CD14-positive monocyte (primary cell): ENCODE results near the gene ADCY1. TPM values are rescaled to one million over a fixed set of nuclear protein-coding genes. Genes with fewer than 3 reads are reported as not detected.

Experiments
- DNase-seq, 3 donors: peaks; one replicate each; pipeline ENCODE4 v3.0.0-alpha.2; 2011 to 2022
- H2AFZ ChIP-seq: 2 replicates; pipeline ENCODE4 v1.6.0; 2012; ENCODE audit warnings: mild to moderate bottlenecking, low read depth, low read length, inconsistent platforms; ENCODE audit not compliant: insufficient read depth, poor library complexity, severe bottlenecking
- H3K27ac ChIP-seq, 2 donors: 1 replicate in 1 of 2; 2 replicates in 1 of 2; pipeline ENCODE4 v1.5.1; 2012 to 2013; ENCODE audit warnings: low read length in 2 of 2, control low read depth in 1 of 2, inconsistent platforms in 1 of 2, low read depth in 1 of 2, mild to moderate bottlenecking in 1 of 2
- H3K27me3 ChIP-seq, 2 donors: one replicate each; pipeline versions ENCODE4 v1.6.0 to v1.6.1; 2011 to 2013; ENCODE audit warnings: low read length in 2 of 2; ENCODE audit not compliant: control insufficient read depth in 2 of 2, insufficient read depth in 2 of 2
- H3K36me3 ChIP-seq, 2 donors: replicated peaks in 1 of 2; 1 replicate in 1 of 2; 2 replicates in 1 of 2; pipeline versions ENCODE4 v1.5.1 to v1.6.1; 2012 to 2013; ENCODE audit warnings: low read length in 2 of 2, control low read depth in 1 of 2, inconsistent platforms in 1 of 2, mild to moderate bottlenecking in 1 of 2; ENCODE audit not compliant: insufficient read depth in 2 of 2, control insufficient read depth in 1 of 2
- H3K4me1 ChIP-seq, 2 donors: 1 replicate in 1 of 2; 2 replicates in 1 of 2; pipeline versions ENCODE4 v1.5.1 to v1.6.1; 2012 to 2013; ENCODE audit warnings: low read length in 2 of 2, control low read depth in 1 of 2, inconsistent platforms in 1 of 2, mild to moderate bottlenecking in 1 of 2, moderate library complexity in 1 of 2; ENCODE audit not compliant: insufficient read depth in 2 of 2, control insufficient read depth in 1 of 2
- H3K4me2 ChIP-seq: replicated peaks from 2 replicates; pipeline ENCODE3; 2012; ENCODE audit warnings: low read length, moderate library complexity, mild to moderate bottlenecking; ENCODE audit not compliant: poor library complexity, severe bottlenecking; ENCODE audit errors: extremely low read depth
- H3K4me3 ChIP-seq, 3 experiments: fragments of 200-600 bp in 1 of 3; sonication (generic) in 1 of 3; replicated peaks in 1 of 3; 1 replicate in 2 of 3; 2 replicates in 1 of 3; pipeline ENCODE4 v1.5.1; 2011 to 2013; ENCODE audit warnings: low read length in 3 of 3, mild to moderate bottlenecking in 3 of 3, control low read depth in 2 of 3, low read depth in 2 of 3, inconsistent platforms in 1 of 3, moderate library complexity in 1 of 3
- H3K79me2 ChIP-seq: 2 replicates; pipeline ENCODE4 v1.6.0; 2012; ENCODE audit warnings: mild to moderate bottlenecking, control low read depth, inconsistent platforms, low read length, moderate library complexity; ENCODE audit not compliant: insufficient read depth
- H3K9ac ChIP-seq: 2 replicates; pipeline ENCODE4 v1.6.0; 2017; ENCODE audit warnings: low read length, mild to moderate bottlenecking; ENCODE audit not compliant: insufficient read depth, poor library complexity, severe bottlenecking
- H3K9me3 ChIP-seq, 2 donors: replicated peaks in 1 of 2; 1 replicate in 1 of 2; 2 replicates in 1 of 2; pipeline versions ENCODE4 v1.5.1 to v1.6.1; 2012 to 2013; ENCODE audit warnings: low read length in 2 of 2, control low read depth in 1 of 2; ENCODE audit not compliant: control insufficient read depth in 1 of 2, insufficient read depth in 1 of 2
- H4K20me1 ChIP-seq: 2 replicates; pipeline ENCODE4 v1.6.0; 2012; ENCODE audit warnings: mild to moderate bottlenecking, low read length, control low read depth, moderate library complexity; ENCODE audit not compliant: insufficient read depth
- H3K27ac Mint-ChIP-seq, 7 donors: one replicate each; pipeline ENCODE4 v1.8.0; 2020; ENCODE audit warnings: mild to moderate bottlenecking in 7 of 7, mixed read lengths in 7 of 7, moderate library complexity in 6 of 7, inconsistent platforms in 2 of 7
- H3K27me3 Mint-ChIP-seq, 3 donors: one replicate each; pipeline ENCODE4 v1.8.0; 2021 to 2022; ENCODE audit warnings: low read depth in 3 of 3, mild to moderate bottlenecking in 3 of 3, mixed read lengths in 3 of 3, moderate library complexity in 3 of 3, inconsistent platforms in 1 of 3
- H3K36me3 Mint-ChIP-seq, 2 donors: one replicate each; pipeline ENCODE4 v1.8.0; 2020; ENCODE audit warnings: mixed read lengths in 2 of 2, inconsistent platforms in 1 of 2, mild to moderate bottlenecking in 1 of 2
- H3K4me1 Mint-ChIP-seq: one replicate; pipeline ENCODE4 v1.8.0; 2020; ENCODE audit warnings: mild to moderate bottlenecking, mixed read lengths
- H3K4me3 Mint-ChIP-seq, 2 donors: one replicate each; pipeline ENCODE4 v1.8.0; 2020; ENCODE audit warnings: mild to moderate bottlenecking in 2 of 2, mixed read lengths in 2 of 2, moderate library complexity in 1 of 2
- H3K9me3 Mint-ChIP-seq, 7 donors: one replicate each; pipeline ENCODE4 v1.8.0; 2020 to 2022; ENCODE audit warnings: mixed read lengths in 7 of 7, mild to moderate bottlenecking in 6 of 7, moderate library complexity in 6 of 7, inconsistent platforms in 2 of 7
- CTCF ChIP-seq: fragments of 200-600 bp; IDR thresholded peaks from one replicate; pipeline ENCODE4 v1.8.0; 2022; ENCODE audit warnings: antibody characterized with exemption, mild to moderate bottlenecking
- WGBS: methylation state at CpG from one replicate; pipeline ENCODE4 v1.1.5; 2013; ENCODE audit warnings: missing lambda C conversion rate; ENCODE audit not compliant: insufficient coverage; 5-methylcytosine and 5-hydroxymethylcytosine counted together
- intact Hi-C, 2 donors: fragments of 100-400 bp; cut with micrococcal nuclease; formaldehyde crosslinking; loops; one replicate each; pipeline versions ENCODE4 v1.15.0 to v1.15.1; 2023
- polyA plus RNA-seq, 3 donors: library from polyadenylated mRNA; depleted of rRNA in 1 of 3; unstranded in 2 of 3; stranded (reverse) in 1 of 3; fragments of 300-500 nt in 2 of 3; fragments of >200 nt in 1 of 3; fragmentation: Illumina TruSeq in 2 of 3; gene quantifications; 1 replicate in 2 of 3; 2 replicates in 1 of 3; pipeline ENCODE4 v1.2.3, GENCODE V29; 2012 to 2021

ADCY1 gene
- polyA plus RNA-seq, 3 donors: 0.01 TPM; not detected in 2

GRCh38 chr7:45703911-45704682, 129.9 kb downstream of the ADCY1 start:
- Histone ChIP-seq H3K9me3 (no peaks in the 10 kb centered on the region), H3K27me3 (no peaks in the 10 kb centered on the region), H3K4me3 (no peak overlapping the region), H2AFZ (no peak overlapping the region), H3K79me2 (no peaks in the 10 kb centered on the region), H4K20me1 (no peaks in the 10 kb centered on the region), H3K36me3 (no peaks in the 10 kb centered on the region), H3K4me2 (no peak overlapping the region), H3K4me1 (no peaks in the 10 kb centered on the region), H3K9ac (no peak overlapping the region), H3K27ac (no peak overlapping the region)
- TF ChIP-seq CTCF: no peak
- H3K27me3 Mint-ChIP-seq: peaks cover 2 to 13% (median 3%) of the 10 kb centered on the region in 3 donors
- intact Hi-C loops: no loop called here
- H3K4me3 Mint-ChIP-seq: no peak overlapping the region
- DNase-seq: no peak
- no peak overlapping the region for H3K27ac Mint-ChIP-seq
- no peaks in the 10 kb centered on the region for H3K4me1 Mint-ChIP-seq
- H3K36me3 Mint-ChIP-seq: no peaks in the 10 kb centered on the region
- peaks cover 0 to 2% (median 0%) of the 10 kb centered on the region in 7 donors for H3K9me3 Mint-ChIP-seq
- WGBS: 92% methylated on average over 12 of the region's 13 CpGs

GRCh38 chr7:45704683-45705016, 130.5 kb downstream of the ADCY1 start:
- Mint-ChIP-seq H3K4me1 (no peaks in the 10 kb centered on the region), H3K4me3 (no peak overlapping the region), H3K27ac (no peak overlapping the region), H3K9me3 (peaks cover 0 to 2% (median 0%) of the 10 kb centered on the region in 7 donors), H3K27me3 (peaks cover 2 to 13% (median 4%) of the 10 kb centered on the region in 3 donors), H3K36me3 (no peaks in the 10 kb centered on the region)
- TF ChIP-seq CTCF: no peak
- no peaks in the 10 kb centered on the region for H3K79me2 ChIP-seq
- DNase-seq: no peak
- H3K9ac ChIP-seq: no peak overlapping the region
- WGBS: 75% methylated on average over 2 of the region's 3 CpGs
- intact Hi-C loops: no loop called here
- H3K36me3 ChIP-seq: no peaks in the 10 kb centered on the region
- no peaks in the 10 kb centered on the region for H4K20me1 ChIP-seq
- H3K4me2 ChIP-seq: no peak overlapping the region
- H3K27ac ChIP-seq: no peak overlapping the region
- no peaks in the 10 kb centered on the region for H3K4me1 ChIP-seq
- H2AFZ ChIP-seq: no peak overlapping the region
- no peak overlapping the region for H3K4me3 ChIP-seq
- no peaks in the 10 kb centered on the region for H3K9me3 ChIP-seq
- no peaks in the 10 kb centered on the region for H3K27me3 ChIP-seq
